ENCODE results near the gene ALDH5A1.

Gene ALDH5A1

DNA sequence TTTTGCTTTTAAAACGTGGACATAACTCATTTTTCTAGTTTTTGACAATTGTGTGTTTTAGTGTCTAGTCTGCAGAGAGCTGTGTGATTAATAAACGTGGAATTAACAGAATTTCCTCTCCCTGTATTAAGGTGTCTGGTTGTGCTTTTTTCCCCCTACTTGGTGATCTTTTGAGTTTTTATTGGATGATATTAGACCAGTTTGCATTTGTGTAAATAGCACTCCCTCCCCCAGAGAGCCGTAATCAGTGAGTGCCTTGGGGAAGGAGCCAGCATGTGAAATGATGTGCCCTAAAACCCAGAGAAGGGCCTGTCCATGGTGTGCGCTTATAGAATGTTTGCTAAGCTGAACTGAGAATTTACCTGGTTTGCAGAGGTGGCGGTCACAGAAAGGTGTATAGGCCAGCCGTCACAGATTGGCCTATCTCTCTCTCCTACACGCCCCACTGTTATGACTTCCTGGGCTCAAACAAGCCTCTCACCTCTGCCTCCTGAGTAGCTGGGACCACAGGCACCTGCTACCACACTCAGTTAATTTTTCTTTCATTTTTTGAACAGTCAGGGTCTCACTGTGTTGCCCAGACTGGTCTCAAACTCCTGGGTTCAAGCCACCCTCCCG is 42.4 kb downstream of the ALDH5A1 start:
- H2AFZ ChIP-seq (ENCODE audit: low read length): no peak overlapping the region
- H3K79me2 ChIP-seq (ENCODE audit: insufficient read depth, low read length): no peaks in the 10 kb centered on the region
- H3K27me3 ChIP-seq (ENCODE audit: insufficient read depth, low read length, poor library complexity, severe bottlenecking): no peaks in the 10 kb centered on the region
- H3K9ac ChIP-seq (ENCODE audit: low read depth, low read length, poor library complexity, severe bottlenecking): no peak overlapping the region
- H3F3A ChIP-seq (ENCODE audit: low read depth): no peaks in the 10 kb centered on the region
- no peaks in the 10 kb centered on the region for H3K4me1 ChIP-seq (ENCODE audit: insufficient read depth, low read length, poor library complexity, severe bottlenecking)
- no peaks in the 10 kb centered on the region for H3K9me3 ChIP-seq (ENCODE audit: insufficient read depth, low read depth, low read length)
- H3K36me3 ChIP-seq (ENCODE audit: insufficient read depth, low read length): peaks cover 18% of the 10 kb centered on the region; the same call in 1 of the 2 replicates
- no peak overlapping the region for H3K4me2 ChIP-seq (ENCODE audit: low read depth, low read length, poor library complexity, severe bottlenecking)
- H3K9me2 ChIP-seq (replicated peaks; ENCODE audit: low read depth, low read length): no peaks in the 10 kb centered on the region
- TF ChIP-seq EZH2phosphoT487 (IDR thresholded peaks at IDR 0.05; ENCODE audit: borderline replicate concordance): no peak
- TF ChIP-seq, protein P1, sequence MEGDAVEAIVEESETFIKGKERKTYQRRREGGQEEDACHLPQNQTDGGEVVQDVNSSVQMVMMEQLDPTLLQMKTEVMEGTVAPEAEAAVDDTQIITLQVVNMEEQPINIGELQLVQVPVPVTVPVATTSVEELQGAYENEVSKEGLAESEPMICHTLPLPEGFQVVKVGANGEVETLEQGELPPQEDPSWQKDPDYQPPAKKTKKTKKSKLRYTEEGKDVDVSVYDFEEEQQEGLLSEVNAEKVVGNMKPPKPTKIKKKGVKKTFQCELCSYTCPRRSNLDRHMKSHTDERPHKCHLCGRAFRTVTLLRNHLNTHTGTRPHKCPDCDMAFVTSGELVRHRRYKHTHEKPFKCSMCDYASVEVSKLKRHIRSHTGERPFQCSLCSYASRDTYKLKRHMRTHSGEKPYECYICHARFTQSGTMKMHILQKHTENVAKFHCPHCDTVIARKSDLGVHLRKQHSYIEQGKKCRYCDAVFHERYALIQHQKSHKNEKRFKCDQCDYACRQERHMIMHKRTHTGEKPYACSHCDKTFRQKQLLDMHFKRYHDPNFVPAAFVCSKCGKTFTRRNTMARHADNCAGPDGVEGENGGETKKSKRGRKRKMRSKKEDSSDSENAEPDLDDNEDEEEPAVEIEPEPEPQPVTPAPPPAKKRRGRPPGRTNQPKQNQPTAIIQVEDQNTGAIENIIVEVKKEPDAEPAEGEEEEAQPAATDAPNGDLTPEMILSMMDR (conservative IDR thresholded peaks at IDR 0.05; ENCODE audit: low read length): no peak
- no peaks in the 10 kb centered on the region for H4K20me1 ChIP-seq (ENCODE audit: insufficient read depth, low read length, poor library complexity, severe bottlenecking)
- H3K4me3 ChIP-seq (ENCODE audit: low read length, poor library complexity, severe bottlenecking): no peak overlapping the region

DNA sequence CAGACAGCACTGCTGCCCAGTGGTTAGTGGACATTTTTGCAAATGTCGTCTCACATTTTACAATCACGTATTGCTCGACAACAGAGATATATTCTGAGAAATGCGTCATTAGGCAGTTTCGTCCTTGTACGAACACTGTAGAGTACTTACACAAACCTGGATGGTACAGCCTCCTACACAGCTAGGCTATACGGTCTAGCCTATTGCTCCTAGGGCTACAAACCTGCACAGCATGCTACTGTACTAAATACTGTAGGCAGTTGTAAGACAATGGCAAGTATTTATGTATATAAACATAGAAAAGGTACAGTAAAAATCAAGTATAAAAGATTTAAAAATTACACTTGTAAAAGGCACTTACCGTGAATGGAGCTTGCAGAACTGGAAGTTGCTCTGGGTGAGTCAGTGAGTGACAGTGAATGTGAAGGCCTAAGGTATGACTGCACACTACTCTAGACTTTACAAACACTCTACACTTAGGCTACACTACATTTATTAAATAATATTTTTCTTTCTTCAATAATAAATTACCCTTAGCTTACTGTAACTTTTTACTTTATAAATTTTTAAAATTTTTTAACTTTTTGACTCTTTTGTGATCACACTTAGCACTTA is 43.1 kb downstream of the ALDH5A1 start:
- H3F3A ChIP-seq (ENCODE audit: low read depth): no peaks in the 10 kb centered on the region
- no peaks in the 10 kb centered on the region for H3K4me1 ChIP-seq (ENCODE audit: insufficient read depth, low read length, poor library complexity, severe bottlenecking)
- H3K9me2 ChIP-seq (replicated peaks; ENCODE audit: low read depth, low read length): no peaks in the 10 kb centered on the region
- no peak overlapping the region for H3K4me3 ChIP-seq (ENCODE audit: low read length, poor library complexity, severe bottlenecking)
- no peak overlapping the region for H2AFZ ChIP-seq (ENCODE audit: low read length)
- no peak overlapping the region for H3K4me2 ChIP-seq (ENCODE audit: low read depth, low read length, poor library complexity, severe bottlenecking)
- H4K20me1 ChIP-seq (ENCODE audit: insufficient read depth, low read length, poor library complexity, severe bottlenecking): no peaks in the 10 kb centered on the region
- H3K9me3 ChIP-seq (ENCODE audit: insufficient read depth, low read depth, low read length): no peaks in the 10 kb centered on the region
- TF ChIP-seq, protein P1 (conservative IDR thresholded peaks at IDR 0.05; ENCODE audit: low read length): no peak
- TF ChIP-seq EZH2phosphoT487 (IDR thresholded peaks at IDR 0.05; ENCODE audit: borderline replicate concordance): no peak
- H3K79me2 ChIP-seq (ENCODE audit: insufficient read depth, low read length): no peaks in the 10 kb centered on the region
- no peak overlapping the region for H3K9ac ChIP-seq (ENCODE audit: low read depth, low read length, poor library complexity, severe bottlenecking)
- peaks cover 14% of the 10 kb centered on the region; the same call in 1 of the 2 replicates for H3K36me3 ChIP-seq (ENCODE audit: insufficient read depth, low read length)
- no peaks in the 10 kb centered on the region for H3K27me3 ChIP-seq (ENCODE audit: insufficient read depth, low read length, poor library complexity, severe bottlenecking)

DNA sequence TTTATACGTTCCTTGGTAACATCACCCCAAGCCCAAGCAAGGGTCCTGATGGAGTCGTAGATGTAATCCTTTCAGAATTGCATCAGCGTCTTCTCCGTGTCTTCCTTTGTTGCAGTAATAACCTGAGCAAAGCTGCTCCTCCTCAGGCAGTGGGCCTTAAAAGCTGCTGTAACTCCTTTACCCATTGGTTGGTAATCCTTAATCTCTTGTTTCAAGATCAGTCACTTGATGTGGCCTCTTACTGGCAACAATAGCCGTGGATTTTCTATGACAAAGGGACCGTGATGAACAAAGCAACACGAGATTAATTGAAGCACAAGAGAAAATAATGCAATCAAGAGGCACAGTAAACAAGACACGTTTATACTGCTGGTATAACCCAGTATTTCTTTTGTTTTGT is 44.6 kb downstream of the ALDH5A1 start:
- no peaks in the 10 kb centered on the region for H3K9me3 ChIP-seq (ENCODE audit: insufficient read depth, low read depth, low read length)
- no peaks in the 10 kb centered on the region for H3K79me2 ChIP-seq (ENCODE audit: insufficient read depth, low read length)
- no peak overlapping the region for H3K4me2 ChIP-seq (ENCODE audit: low read depth, low read length, poor library complexity, severe bottlenecking)
- no peak for TF ChIP-seq EZH2phosphoT487 (IDR thresholded peaks at IDR 0.05; ENCODE audit: borderline replicate concordance)
- TF ChIP-seq, protein P1 (conservative IDR thresholded peaks at IDR 0.05; ENCODE audit: low read length): no peak
- H3K4me1 ChIP-seq (ENCODE audit: insufficient read depth, low read length, poor library complexity, severe bottlenecking): no peaks in the 10 kb centered on the region
- no peaks in the 10 kb centered on the region for H3F3A ChIP-seq (ENCODE audit: low read depth)
- H3K27me3 ChIP-seq (ENCODE audit: insufficient read depth, low read length, poor library complexity, severe bottlenecking): no peaks in the 10 kb centered on the region
- no peaks in the 10 kb centered on the region for H4K20me1 ChIP-seq (ENCODE audit: insufficient read depth, low read length, poor library complexity, severe bottlenecking)
- H3K9ac ChIP-seq (ENCODE audit: low read depth, low read length, poor library complexity, severe bottlenecking): no peak overlapping the region
- no peak overlapping the region for H3K4me3 ChIP-seq (ENCODE audit: low read length, poor library complexity, severe bottlenecking)
- H2AFZ ChIP-seq (ENCODE audit: low read length): no peak overlapping the region
- H3K36me3 ChIP-seq (ENCODE audit: insufficient read depth, low read length): peaks cover under 1% of the 10 kb centered on the region; the same call in 1 of the 2 replicates
- H3K9me2 ChIP-seq (replicated peaks; ENCODE audit: low read depth, low read length): no peaks in the 10 kb centered on the region
